OCI-M2 (cell line): Measurements from ENCODE around the gene CIAPIN1.

Source experiments
- DNase-seq: peaks from one replicate; lab custom pipeline; 2025; ENCODE audit not compliant: unreplicated experiment; lab: John Stamatoyannopoulos, UW

The CIAPIN1 gene

DNA sequence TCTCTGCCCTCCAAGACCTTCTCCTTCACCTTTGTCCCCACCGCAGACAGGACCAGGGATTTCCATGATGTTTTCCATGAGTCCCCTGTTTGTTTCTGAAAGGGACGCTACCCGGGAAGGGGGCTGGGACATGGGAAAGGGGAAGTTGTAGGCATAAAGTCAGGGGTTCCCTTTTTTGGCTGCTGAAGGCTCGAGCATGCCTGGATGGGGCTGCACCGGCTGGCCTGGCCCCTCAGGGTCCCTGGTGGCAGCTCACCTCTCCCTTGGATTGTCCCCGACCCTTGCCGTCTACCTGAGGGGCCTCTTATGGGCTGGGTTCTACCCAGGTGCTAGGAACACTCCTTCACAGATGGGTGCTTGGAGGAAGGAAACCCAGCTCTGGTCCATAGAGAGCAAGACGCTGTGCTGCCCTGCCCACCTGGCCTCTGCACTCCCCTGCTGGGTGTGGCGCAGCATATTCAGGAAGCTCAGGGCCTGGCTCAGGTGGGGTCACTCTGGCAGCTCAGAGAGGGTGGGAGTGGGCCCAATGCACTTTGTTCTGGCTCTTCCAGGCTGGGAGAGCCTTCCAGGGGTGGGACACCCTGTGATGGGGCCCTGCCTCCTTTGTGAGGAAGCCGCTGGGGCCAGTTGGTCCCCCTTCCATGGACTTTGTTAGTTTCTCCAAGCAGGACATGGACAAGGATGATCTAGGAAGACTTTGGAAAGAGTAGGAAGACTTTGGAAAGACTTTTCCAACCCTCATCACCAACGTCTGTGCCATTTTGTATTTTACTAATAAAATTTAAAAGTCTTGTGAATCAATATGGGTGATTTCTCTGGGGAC, 62.7 kb downstream of the CIAPIN1 start:
- DNase-seq = no peak

DNA sequence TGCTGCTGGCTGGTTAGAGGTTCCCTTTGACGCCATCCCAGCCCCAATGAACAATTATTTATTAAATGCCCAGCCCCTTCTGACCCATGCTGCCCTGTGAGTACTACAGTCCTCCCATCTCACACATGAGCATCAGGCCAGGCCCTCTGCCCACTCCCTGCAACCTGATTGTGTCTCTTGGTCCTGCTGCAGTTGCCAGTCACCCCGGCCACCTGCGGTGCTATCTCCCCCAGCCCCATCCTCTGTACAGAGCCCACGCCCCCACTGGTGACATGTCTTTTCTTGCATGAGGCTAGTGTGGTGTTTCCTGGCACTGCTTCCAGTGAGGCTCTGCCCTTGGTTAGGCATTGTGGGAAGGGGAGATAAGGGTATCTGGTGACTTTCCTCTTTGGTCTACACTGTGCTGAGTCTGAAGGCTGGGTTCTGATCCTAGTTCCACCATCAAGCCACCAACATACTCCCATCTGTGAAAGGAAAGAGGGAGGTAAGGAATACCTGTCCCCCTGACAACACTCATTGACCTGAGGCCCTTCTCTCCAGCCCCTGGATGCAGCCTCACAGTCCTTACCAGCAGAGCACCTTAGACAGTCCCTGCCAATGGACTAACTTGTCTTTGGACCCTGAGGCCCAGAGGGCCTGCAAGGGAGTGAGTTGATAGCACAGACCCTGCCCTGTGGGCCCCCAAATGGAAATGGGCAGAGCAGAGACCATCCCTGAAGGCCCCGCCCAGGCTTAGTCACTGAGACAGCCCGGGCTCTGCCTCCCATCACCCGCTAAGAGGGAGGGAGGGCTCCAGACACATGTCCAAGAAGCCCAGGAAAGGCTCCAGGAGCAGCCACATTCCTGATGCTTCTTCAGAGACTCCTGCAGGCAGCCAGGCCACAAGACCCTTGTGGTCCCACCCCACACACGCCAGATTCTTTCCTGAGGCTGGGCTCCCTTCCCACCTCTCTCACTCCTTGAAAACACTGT, 63.6 kb downstream of the CIAPIN1 start:
- no peak for DNase-seq

DNA sequence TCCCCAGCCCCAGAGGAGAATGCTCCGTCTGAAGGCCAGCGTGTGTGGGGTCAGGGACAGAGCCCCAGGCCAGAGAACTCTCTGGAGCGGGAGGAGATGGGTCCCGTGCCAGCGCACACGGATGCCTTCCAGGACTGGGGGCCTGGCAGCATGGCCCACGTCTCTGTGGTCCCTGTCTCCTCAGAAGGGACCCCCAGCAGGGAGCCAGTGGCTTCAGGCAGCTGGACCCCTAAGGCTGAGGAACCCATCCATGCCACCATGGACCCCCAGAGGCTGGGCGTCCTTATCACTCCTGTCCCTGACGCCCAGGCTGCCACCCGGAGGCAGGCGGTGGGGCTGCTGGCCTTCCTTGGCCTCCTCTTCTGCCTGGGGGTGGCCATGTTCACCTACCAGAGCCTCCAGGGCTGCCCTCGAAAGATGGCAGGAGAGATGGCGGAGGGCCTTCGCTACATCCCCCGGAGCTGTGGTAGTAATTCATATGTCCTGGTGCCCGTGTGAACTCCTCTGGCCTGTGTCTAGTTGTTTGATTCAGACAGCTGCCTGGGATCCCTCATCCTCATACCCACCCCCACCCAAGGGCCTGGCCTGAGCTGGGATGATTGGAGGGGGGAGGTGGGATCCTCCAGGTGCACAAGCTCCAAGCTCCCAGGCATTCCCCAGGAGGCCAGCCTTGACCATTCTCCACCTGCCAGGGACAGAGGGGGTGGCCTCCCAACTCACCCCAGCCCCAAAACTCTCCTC, 64.5 kb downstream of the CIAPIN1 start:
- DNase-seq = no peak

DNA sequence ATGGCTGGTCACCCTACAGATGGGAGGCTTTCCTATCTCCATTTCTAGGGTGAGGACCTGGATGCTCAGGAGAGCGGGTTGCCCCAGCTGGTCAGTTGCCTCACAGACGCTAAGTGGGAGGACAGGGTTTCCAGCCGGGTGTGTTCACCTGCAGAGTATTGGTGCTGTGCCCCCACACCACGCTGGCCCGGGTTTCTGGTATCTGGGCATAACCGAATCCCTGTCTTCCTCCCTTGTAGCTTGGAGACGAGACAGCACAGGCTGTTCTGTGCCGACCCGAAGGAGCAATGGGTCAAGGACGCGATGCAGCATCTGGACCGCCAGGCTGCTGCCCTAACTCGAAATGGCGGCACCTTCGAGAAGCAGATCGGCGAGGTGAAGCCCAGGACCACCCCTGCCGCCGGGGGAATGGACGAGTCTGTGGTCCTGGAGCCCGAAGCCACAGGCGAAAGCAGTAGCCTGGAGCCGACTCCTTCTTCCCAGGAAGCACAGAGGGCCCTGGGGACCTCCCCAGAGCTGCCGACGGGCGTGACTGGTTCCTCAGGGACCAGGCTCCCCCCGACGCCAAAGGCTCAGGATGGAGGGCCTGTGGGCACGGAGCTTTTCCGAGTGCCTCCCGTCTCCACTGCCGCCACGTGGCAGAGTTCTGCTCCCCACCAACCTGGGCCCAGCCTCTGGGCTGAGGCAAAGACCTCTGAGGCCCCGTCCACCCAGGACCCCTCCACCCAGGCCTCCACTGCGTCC, 65.2 kb downstream of the CIAPIN1 start:
- no peak for DNase-seq

DNA sequence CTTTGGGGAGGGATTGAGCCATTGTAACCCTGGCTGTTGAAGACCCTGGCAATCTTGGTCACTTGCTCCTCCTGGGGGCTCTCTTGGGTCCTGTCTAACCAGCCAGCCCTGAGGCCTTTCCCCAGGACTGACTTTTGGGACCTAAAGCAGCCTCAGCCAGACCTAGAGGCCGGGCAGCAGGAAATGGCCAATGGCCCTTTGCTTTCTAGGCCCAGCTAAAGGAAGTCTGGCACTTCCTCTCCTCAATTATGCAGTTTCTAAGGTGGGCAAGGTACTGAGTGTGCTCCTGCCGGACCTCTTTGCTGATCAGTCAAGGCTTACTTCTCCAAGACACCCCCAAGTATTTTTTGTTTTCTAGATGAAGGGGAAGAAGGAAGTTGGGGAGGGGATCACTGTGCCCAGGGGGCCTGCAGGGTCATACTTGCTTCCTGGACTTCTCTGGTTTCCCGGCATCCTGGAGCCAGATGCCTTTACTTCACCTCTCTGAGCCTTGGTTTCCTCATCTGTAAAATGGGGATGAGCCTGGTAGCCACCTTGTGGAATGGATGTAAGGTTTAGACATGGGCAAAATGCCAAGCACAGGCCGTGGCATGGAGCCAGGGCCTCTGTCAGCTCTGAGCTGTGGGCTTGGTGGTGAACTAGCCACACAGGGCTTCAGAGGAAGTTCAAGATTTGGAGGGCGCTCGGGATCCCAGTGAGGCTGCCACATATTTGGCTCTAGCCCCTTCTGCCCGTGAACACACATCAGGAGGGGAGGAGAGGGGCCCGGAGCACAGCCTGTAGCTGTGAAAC, 66.3 kb downstream of the CIAPIN1 start:
- DNase-seq = no peak

DNA sequence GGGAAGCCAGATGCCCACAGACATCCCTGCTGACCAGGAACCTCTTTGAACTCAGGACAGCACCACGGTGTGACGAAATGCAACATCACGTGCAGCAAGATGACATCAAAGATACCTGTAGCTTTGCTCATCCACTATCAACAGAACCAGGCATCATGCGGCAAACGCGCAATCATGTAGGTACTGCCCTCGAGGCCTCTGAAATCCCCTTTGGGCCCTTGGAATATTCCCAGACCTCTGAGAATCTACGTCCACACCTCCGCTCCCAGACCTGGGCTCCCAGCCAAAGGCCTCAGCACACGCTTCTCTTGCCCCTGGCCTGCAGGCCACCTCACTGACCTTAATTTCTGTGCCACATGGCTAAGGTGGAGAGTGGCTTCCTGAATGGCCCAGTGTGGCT, 67.6 kb downstream of the CIAPIN1 start:
- no peak for DNase-seq
